Esophagus muscularis mucosa (tissue), 4 donors: ENCODE measurements around the gene PRMT6. TPM values are rescaled to one million over a fixed set of nuclear protein-coding genes. Genes with fewer than 3 reads are reported as not detected.
"Not testable (repeated sequence)": the region's sequence is repeated elsewhere in the genome, so short reads cannot be mapped to it uniquely, and the experiment has no call there.

Source experiments
- DNase-seq: peaks from one replicate; pipeline ENCODE4 v3.0.0-alpha.2; 2017; ENCODE audit errors: extremely low spot score
- H3K27ac ChIP-seq, 4 donors: fragments of 200-600 bp; sonication (generic); replicated peaks in 1 of 4; 1 replicate in 3 of 4; 2 replicates in 1 of 4; pipeline ENCODE4 v1.5.1; 2016 to 2019; ENCODE audit warnings: mild to moderate bottlenecking in 1 of 4
- H3K27me3 ChIP-seq, 4 donors: fragments of 200-600 bp; sonication (generic); one replicate each; pipeline versions ENCODE4 v1.5.1 to v1.6.0; 2016 to 2019
- H3K36me3 ChIP-seq, 4 donors: fragments of 200-600 bp; sonication (generic); one replicate each; pipeline ENCODE4 v1.5.1; 2016 to 2019
- H3K4me1 ChIP-seq, 4 donors: fragments of 200-600 bp; sonication (generic); one replicate each; pipeline ENCODE4 v1.5.1; 2016 to 2019
- H3K4me3 ChIP-seq, 4 donors: fragments of 200-600 bp; sonication (generic); 1 replicate in 2 of 4; 2 replicates in 2 of 4; pipeline ENCODE4 v1.5.1; 2016 to 2019; ENCODE audit warnings: mild to moderate bottlenecking in 4 of 4, moderate library complexity in 1 of 4
- H3K9me3 ChIP-seq, 4 donors: fragments of 200-600 bp; sonication (generic); 1 replicate in 3 of 4; 2 replicates in 1 of 4; pipeline ENCODE4 v1.5.1; 2016 to 2019
- EP300 ChIP-seq: sonication (generic); formaldehyde crosslinking; IDR thresholded peaks from one replicate; pipeline ENCODE4 v1.6.1; 2017; ENCODE audit warnings: antibody characterized with exemption
- POLR2A ChIP-seq: fragments of 450-650 bp; IDR thresholded peaks from one replicate; pipeline ENCODE4 v1.6.1; 2017; ENCODE audit warnings: antibody characterized with exemption, moderate library complexity, mild to moderate bottlenecking, low read depth
- POLR2AphosphoS5 ChIP-seq, 2 donors: sonication (generic); formaldehyde crosslinking; IDR thresholded peaks; one replicate each; pipeline ENCODE4 v1.6.1; 2017; ENCODE audit warnings: antibody characterized with exemption in 2 of 2
- WGBS: methylation state at CpG from one replicate; pipeline ENCODE4 v1.1.5; 2018; 5-methylcytosine and 5-hydroxymethylcytosine counted together
- intact Hi-C: fragments of 100-400 bp; cut with DNase I; formaldehyde crosslinking; loops from one replicate; pipeline ENCODE4 v1.15.1; 2023
- total RNA-seq, 4 donors: library from RNA; depleted of rRNA; stranded (reverse); fragments of >200 nt; gene quantifications; one replicate each; pipeline versions ENCODE4 v1.1.0 to v1.2.1, GENCODE V29; 2016
- TF ChIP-seq, protein P1 (sequence below), 3 experiments: fragments of 200-600 bp in 2 of 3; fragments of 450-650 bp in 1 of 3; sonication (generic) in 2 of 3; IDR thresholded peaks; one replicate each; pipeline ENCODE4 v1.5.1; 2017 to 2019; ENCODE audit warnings: antibody characterized with exemption in 3 of 3, mild to moderate bottlenecking in 2 of 3, moderate library complexity in 1 of 3

The PRMT6 gene
- total RNA-seq, 4 donors from 2014 or later: 6.2 to 13.6 (median 10.5) TPM

DNA sequence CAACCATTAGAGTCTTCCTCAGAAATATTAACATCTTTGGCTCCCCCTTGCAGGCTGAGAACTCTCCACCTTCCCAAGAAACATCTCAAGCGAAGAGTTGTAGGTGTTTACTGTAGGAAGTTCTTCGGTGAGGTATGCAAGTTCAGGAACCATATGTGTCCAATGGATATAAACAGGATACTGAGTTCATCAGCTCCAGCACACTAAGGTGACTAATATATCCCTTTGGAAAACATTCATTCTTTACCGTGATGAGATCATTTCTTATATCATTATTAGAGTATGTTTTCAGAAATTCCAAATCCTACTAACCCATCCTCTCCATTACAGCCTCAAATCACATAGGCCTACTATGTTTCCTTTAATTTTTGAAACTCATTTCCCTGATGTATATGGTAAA, 37.3 kb upstream of the PRMT6 start:
- no peaks in the 10 kb centered on the region for H3K4me1 ChIP-seq
- H3K4me3 ChIP-seq: no peak overlapping the region
- intact Hi-C loops: no loop called here
- 86% methylated on average over 3 of the region's 3 CpGs for WGBS
- H3K27ac ChIP-seq: no peak overlapping the region
- no peaks in the 10 kb centered on the region for H3K27me3 ChIP-seq
- TF ChIP-seq, protein P1, sequence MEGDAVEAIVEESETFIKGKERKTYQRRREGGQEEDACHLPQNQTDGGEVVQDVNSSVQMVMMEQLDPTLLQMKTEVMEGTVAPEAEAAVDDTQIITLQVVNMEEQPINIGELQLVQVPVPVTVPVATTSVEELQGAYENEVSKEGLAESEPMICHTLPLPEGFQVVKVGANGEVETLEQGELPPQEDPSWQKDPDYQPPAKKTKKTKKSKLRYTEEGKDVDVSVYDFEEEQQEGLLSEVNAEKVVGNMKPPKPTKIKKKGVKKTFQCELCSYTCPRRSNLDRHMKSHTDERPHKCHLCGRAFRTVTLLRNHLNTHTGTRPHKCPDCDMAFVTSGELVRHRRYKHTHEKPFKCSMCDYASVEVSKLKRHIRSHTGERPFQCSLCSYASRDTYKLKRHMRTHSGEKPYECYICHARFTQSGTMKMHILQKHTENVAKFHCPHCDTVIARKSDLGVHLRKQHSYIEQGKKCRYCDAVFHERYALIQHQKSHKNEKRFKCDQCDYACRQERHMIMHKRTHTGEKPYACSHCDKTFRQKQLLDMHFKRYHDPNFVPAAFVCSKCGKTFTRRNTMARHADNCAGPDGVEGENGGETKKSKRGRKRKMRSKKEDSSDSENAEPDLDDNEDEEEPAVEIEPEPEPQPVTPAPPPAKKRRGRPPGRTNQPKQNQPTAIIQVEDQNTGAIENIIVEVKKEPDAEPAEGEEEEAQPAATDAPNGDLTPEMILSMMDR (IDR thresholded peaks at IDR 0.05): no peak
- TF ChIP-seq EP300 (no peak), POLR2AphosphoS5 (IDR thresholded peaks at IDR 0.05) (no peak), POLR2A (no peak)
- H3K36me3 ChIP-seq: no peaks in the 10 kb centered on the region
- DNase-seq: no peak
- no peaks in the 10 kb centered on the region for H3K9me3 ChIP-seq

DNA sequence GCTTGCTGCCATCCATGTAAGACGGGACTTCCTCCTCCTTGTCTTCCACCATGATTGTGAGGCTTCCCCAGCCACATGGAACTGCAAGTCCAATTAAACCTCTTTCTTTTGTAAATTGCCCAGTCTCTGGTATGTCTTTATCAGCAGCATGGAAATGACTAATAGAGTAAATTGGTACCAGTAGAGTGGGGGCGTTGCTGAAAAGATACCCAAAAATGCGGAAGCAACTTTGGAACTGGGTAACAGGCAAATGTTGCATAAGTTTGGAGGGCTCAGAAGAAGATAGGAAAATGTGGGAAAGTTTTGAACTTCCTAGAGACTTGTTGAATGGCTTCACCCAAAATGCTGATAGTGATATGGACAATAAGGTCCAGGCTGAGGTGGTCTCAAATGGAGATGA, 17.6 kb upstream of the PRMT6 start:
- H3K27ac ChIP-seq, H3K36me3 ChIP-seq, H3K4me3 ChIP-seq, H3K27me3 ChIP-seq, H3K4me1 ChIP-seq, H3K9me3 ChIP-seq, DNase-seq, intact Hi-C loops: not testable (repeated sequence)
- 91% methylated on average over 3 of the region's 3 CpGs for WGBS

DNA sequence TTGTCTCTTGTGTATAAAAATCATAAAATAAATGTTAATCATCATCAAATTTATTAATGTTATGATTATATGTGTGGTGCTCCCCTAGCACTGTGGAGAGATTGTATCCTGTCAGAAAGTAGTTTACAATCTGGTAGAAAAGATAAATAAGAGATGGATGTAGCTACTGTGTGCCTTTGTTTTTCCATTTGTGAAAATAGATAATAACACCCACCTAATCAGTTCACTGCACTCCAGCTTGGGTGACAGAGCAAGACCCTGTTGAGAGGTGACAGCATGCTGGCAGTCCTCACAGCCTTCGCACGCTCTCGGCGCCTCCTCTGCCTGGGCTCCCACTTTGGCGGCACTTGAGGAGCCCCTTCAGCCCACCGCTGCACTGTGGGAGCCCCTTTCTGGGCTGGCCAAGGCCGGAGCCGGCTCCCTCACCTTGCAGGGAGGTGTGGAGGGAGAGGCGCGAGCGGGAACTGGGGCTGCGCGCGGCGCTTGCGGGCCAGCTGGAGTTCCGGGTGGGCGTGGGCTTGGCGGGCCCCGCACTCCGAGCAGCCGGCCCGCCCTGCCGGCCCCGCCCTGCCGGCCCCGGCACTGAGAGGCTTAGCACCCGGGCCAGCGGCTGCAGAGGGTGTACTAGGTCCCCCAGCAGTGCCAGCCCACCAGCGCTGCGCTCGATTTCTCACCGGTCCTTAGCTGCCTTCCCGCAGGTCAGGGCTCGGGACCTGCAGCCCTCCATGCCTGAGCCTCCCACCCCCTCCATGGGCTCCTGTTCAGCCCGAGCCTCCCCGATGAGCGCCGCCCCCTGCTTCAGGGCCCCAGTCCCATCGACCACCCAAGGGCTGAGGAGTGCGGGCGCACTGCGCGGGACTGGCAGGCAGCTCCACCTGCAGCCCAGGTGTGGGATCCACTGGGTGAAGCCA, 11.9 kb upstream of the PRMT6 start:
- intact Hi-C loops, H3K36me3 ChIP-seq, H3K4me3 ChIP-seq, H3K9me3 ChIP-seq, H3K4me1 ChIP-seq, H3K27ac ChIP-seq, DNase-seq, H3K27me3 ChIP-seq: not testable (repeated sequence)
- WGBS: 99% methylated on average over 10 of the region's 44 CpGs

- no peak overlapping the region for H3K4me3 ChIP-seq
- no peaks in the 10 kb centered on the region for H3K27me3 ChIP-seq
- 79% methylated on average over 1 of the region's 1 CpG for WGBS
- DNase-seq: no peak
- H3K27ac ChIP-seq: no peak overlapping the region
- no peak for TF ChIP-seq POLR2A
- TF ChIP-seq POLR2AphosphoS5 (IDR thresholded peaks at IDR 0.05): no peak
- TF ChIP-seq EP300: no peak
- no peaks in the 10 kb centered on the region for H3K4me1 ChIP-seq
- H3K36me3 ChIP-seq: no peaks in the 10 kb centered on the region
- H3K9me3 ChIP-seq: no peaks in the 10 kb centered on the region
- intact Hi-C loops: no loop called here
Measured at GRCh38 chr1:107047602-107048001, 8.9 kb upstream of the PRMT6 start.

DNA sequence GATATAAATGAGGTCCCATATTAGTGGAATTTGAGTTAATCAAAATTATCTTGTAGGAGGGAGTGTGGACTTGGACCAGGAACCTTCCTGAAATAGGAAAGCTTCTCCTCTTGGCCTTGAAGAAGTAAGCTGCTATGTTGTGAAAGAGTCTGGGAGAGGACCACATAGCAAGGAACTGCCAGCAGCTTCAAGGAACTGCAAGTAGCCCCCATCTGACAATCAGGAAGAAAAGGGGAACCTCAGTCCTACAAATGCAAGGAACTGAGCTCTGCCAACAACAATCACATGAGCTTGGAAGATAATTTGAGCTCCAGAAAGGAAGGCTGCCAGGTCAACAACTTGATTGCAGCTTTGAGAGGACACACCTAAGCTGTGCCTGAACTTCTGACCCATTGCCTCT, 8.2 kb upstream of the PRMT6 start:
- TF ChIP-seq EP300 (no peak), POLR2A (no peak), POLR2AphosphoS5 (IDR thresholded peaks at IDR 0.05) (no peak)
- TF ChIP-seq, protein P1 (IDR thresholded peaks at IDR 0.05): no peak

GRCh38 chr1:107051266-107051665, 5.2 kb upstream of the PRMT6 start:
- Histone ChIP-seq H3K4me3 (no peak overlapping the region), H3K27ac (no peak overlapping the region), H3K4me1 (peaks cover 0 to 5% (median 3%) of the 10 kb centered on the region in 4 donors), H3K27me3 (no peaks in the 10 kb centered on the region), H3K9me3 (no peaks in the 10 kb centered on the region), H3K36me3 (no peaks in the 10 kb centered on the region)
- intact Hi-C loops: no loop called here
- 93% methylated on average over 1 of the region's 1 CpG for WGBS
- DNase-seq: no peak
- no peak for TF ChIP-seq POLR2A
- no peak for TF ChIP-seq EP300
- TF ChIP-seq, protein P1 (IDR thresholded peaks at IDR 0.05): no peak
- no peak for TF ChIP-seq POLR2AphosphoS5 (IDR thresholded peaks at IDR 0.05)

More for the DNA sequence above, 8.2 kb upstream of the PRMT6 start:
- no peaks in the 10 kb centered on the region for H3K9me3 ChIP-seq
- no peaks in the 10 kb centered on the region for H3K4me1 ChIP-seq
- intact Hi-C loops: no loop called here
- H3K36me3 ChIP-seq: no peaks in the 10 kb centered on the region
- no peak overlapping the region for H3K4me3 ChIP-seq
- H3K27ac ChIP-seq: no peak overlapping the region
- no peaks in the 10 kb centered on the region for H3K27me3 ChIP-seq
- DNase-seq: no peak

- intact Hi-C loops, H3K27me3 ChIP-seq, H3K9me3 ChIP-seq, DNase-seq: not testable (repeated sequence)
- 89% methylated on average over 24 of the region's 24 CpGs for WGBS
- Histone ChIP-seq H3K4me3 (peak overlapping the region; percentile 92 to 98 (median 95)), H3K27ac (peak overlapping the region; percentile 90 to 94 (median 90)), H3K4me1 (peaks cover 12 to 21% (median 18%) of the 10 kb centered on the region in 4 donors), H3K36me3 (peaks cover 0 to 10% (median 3%) of the 10 kb centered on the region in 4 donors)
Measured at GRCh38 chr1:107055919-107056425, 502 bp upstream of the PRMT6 start.
